Measurements from ENCODE around the gene TPPP. TPM values are rescaled to one million over a fixed set of nuclear protein-coding genes. Genes with fewer than 3 reads are reported as not detected.

TPPP gene
- total and polyA plus RNA-seq, 4 donors = 3.7 to 24.1 (median 5.8) TPM

DNA sequence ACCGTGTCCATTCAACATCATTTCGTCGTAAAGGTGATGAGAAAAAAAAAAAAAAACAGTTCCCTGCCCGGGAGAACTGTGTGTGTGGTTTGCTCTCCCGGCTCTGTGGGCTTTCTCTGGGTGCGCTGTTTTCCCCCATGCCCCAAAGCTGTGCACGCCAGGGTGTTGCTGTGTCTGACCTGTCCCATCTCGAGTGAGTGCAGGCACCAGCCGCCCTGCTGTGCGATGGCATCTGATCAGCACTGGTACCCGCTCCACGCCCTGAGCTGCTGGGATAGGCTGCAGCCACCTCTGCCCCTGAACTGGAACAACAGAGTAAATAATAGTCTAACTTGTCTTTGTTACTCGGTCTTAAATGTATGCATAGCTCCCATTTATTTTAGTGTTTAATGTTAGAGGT is 47.7 kb downstream of the TPPP start:
- ATAC-seq (ENCODE audit: insufficient read depth, low FRiP score) = no peak
- H3K9ac ChIP-seq (ENCODE audit: insufficient read depth in 1 of 2, low read length in 2 of 2) = no peak overlapping the region

DNA sequence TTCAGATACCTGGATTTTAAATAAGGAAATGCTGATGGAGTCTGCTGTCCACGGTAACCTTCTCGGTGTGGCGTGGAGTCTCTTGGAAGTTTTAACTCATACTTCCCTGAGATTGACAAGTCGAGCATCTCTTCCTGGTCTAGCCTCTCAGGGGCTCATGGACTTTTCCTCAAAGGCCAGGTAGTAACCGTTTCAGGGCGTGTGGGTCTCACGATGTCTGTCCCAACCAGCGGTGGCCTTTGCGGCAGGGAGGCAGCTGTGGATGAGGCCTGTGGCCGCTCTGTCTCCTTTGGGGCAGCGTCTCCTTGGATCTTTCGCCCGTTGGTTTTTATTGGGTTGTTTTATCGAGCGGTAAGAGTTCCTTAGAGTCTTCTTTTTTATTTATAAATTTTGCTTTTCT is 48.2 kb downstream of the TPPP start:
- Histone ChIP-seq H3K9ac (ENCODE audit: insufficient read depth in 1 of 2, low read length in 2 of 2) (no peak overlapping the region), H3K27ac (ENCODE audit: low read depth in 1 of 2, low read length in 1 of 2) (no peak overlapping the region), H3K27me3 (ENCODE audit: control insufficient read depth in 3 of 3, insufficient read depth in 3 of 3, low read length in 2 of 3) (no peaks in the 10 kb centered on the region), H3K9me3 (ENCODE audit: control insufficient read depth in 4 of 4, insufficient read depth in 3 of 4, low read length in 3 of 4) (peaks cover 0 to 3% (median 0%) of the 10 kb centered on the region in 4 donors), H3K4me1 (ENCODE audit: control insufficient read depth in 5 of 5, insufficient read depth in 5 of 5, low read length in 5 of 5) (no peaks in the 10 kb centered on the region), H3K36me3 (ENCODE audit: control insufficient read depth in 4 of 4, insufficient read depth in 4 of 4, low read length in 4 of 4) (peaks cover 0 to 39% (median 12%) of the 10 kb centered on the region in 4 donors), H3K4me3 (no peak overlapping the region)
- ATAC-seq (ENCODE audit: insufficient read depth, low FRiP score) = no peak
- TF ChIP-seq, protein P1, sequence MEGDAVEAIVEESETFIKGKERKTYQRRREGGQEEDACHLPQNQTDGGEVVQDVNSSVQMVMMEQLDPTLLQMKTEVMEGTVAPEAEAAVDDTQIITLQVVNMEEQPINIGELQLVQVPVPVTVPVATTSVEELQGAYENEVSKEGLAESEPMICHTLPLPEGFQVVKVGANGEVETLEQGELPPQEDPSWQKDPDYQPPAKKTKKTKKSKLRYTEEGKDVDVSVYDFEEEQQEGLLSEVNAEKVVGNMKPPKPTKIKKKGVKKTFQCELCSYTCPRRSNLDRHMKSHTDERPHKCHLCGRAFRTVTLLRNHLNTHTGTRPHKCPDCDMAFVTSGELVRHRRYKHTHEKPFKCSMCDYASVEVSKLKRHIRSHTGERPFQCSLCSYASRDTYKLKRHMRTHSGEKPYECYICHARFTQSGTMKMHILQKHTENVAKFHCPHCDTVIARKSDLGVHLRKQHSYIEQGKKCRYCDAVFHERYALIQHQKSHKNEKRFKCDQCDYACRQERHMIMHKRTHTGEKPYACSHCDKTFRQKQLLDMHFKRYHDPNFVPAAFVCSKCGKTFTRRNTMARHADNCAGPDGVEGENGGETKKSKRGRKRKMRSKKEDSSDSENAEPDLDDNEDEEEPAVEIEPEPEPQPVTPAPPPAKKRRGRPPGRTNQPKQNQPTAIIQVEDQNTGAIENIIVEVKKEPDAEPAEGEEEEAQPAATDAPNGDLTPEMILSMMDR (IDR thresholded peaks at IDR 0.05; ENCODE audit: control extremely low read depth, extremely low read depth) = no peak
- 95 to 97% methylated on average over 15 of the region's 15 CpGs for WGBS, 2 donors
- no peak for DNase-seq

More for the DNA sequence above, 47.7 kb downstream of the TPPP start:
- TF ChIP-seq, protein P1 (IDR thresholded peaks at IDR 0.05; ENCODE audit: control extremely low read depth, extremely low read depth) = no peak
- no peaks in the 10 kb centered on the region for H3K27me3 ChIP-seq (ENCODE audit: control insufficient read depth in 3 of 3, insufficient read depth in 3 of 3, low read length in 2 of 3)
- H3K4me1 ChIP-seq (ENCODE audit: control insufficient read depth in 5 of 5, insufficient read depth in 5 of 5, low read length in 5 of 5) = no peaks in the 10 kb centered on the region
- H3K27ac ChIP-seq (ENCODE audit: low read depth in 1 of 2, low read length in 1 of 2) = no peak overlapping the region
- no peak overlapping the region for H3K4me3 ChIP-seq
- DNase-seq = no peak
- WGBS, 2 donors = 92 to 96% methylated on average over 13 of the region's 13 CpGs
- H3K36me3 ChIP-seq (ENCODE audit: control insufficient read depth in 4 of 4, insufficient read depth in 4 of 4, low read length in 4 of 4) = peaks cover 0 to 36% (median 10%) of the 10 kb centered on the region in 4 donors
- peaks cover 0 to 3% (median 0%) of the 10 kb centered on the region in 4 donors for H3K9me3 ChIP-seq (ENCODE audit: control insufficient read depth in 4 of 4, insufficient read depth in 3 of 4, low read length in 3 of 4)

DNA sequence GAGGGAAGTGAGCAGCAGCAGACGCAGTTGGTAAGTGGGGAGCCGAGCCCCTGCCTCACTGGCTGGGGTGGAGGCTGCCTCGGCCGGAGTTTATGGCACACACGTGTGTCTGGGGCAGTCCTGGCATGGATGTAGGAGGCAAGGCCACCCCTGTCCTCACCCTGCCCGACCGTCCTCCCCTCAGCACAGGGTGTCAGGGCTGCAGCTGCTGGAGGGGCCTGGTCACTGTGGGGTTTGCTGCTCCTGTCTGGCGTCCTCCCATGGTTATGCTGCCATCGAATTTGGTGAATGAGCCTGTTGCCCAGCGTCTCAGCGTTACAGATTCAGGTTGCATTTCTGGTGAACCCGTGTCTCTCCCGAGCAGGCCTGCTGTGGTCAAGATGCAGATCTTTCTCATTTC is 48.6 kb downstream of the TPPP start:
- ATAC-seq (ENCODE audit: insufficient read depth, low FRiP score) (no peak), DNase-seq (no peak)
- 91 to 96% methylated on average over 13 of the region's 13 CpGs for WGBS, 2 donors
- TF ChIP-seq, protein P1 (IDR thresholded peaks at IDR 0.05; ENCODE audit: control extremely low read depth, extremely low read depth) = no peak
- Histone ChIP-seq H3K36me3 (ENCODE audit: control insufficient read depth in 4 of 4, insufficient read depth in 4 of 4, low read length in 4 of 4) (peaks cover 0 to 44% (median 11%) of the 10 kb centered on the region in 4 donors), H3K4me3 (no peak overlapping the region), H3K4me1 (ENCODE audit: control insufficient read depth in 5 of 5, insufficient read depth in 5 of 5, low read length in 5 of 5) (no peaks in the 10 kb centered on the region), H3K27me3 (ENCODE audit: control insufficient read depth in 3 of 3, insufficient read depth in 3 of 3, low read length in 2 of 3) (no peaks in the 10 kb centered on the region), H3K9ac (ENCODE audit: insufficient read depth in 1 of 2, low read length in 2 of 2) (no peak overlapping the region), H3K27ac (ENCODE audit: low read depth in 1 of 2, low read length in 1 of 2) (no peak overlapping the region), H3K9me3 (ENCODE audit: control insufficient read depth in 4 of 4, insufficient read depth in 3 of 4, low read length in 3 of 4) (peaks cover 0 to 3% (median 0%) of the 10 kb centered on the region in 4 donors)

DNA sequence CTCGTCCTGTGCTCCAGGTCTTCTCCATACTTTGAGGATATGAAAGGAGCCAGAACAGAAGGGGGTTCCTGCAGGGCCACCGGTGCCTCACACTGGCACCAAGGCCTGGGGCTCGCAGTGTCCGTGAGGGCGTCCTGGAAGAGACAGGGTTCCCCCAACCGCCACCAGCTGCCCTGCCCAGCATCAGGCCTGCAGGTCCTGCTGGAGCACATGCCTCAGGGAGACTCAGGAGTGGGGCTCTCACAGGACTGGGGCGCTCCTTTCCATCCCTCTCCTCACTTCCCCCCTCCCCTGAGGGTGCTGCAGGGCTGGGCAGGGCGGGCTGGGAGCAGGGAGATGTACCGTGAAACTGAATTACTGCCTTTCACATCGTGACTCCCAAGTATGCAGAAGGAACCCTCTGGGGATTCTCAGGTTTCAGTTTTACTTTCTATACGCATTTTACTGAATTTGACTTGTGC is 49.3 kb downstream of the TPPP start:
- Histone ChIP-seq H3K9ac (ENCODE audit: insufficient read depth in 1 of 2, low read length in 2 of 2) (no peak overlapping the region), H3K27me3 (ENCODE audit: control insufficient read depth in 3 of 3, insufficient read depth in 3 of 3, low read length in 2 of 3) (no peaks in the 10 kb centered on the region), H3K4me1 (ENCODE audit: control insufficient read depth in 5 of 5, insufficient read depth in 5 of 5, low read length in 5 of 5) (no peaks in the 10 kb centered on the region), H3K9me3 (ENCODE audit: control insufficient read depth in 4 of 4, insufficient read depth in 3 of 4, low read length in 3 of 4) (peaks cover 0 to 3% (median 0%) of the 10 kb centered on the region in 4 donors), H3K27ac (ENCODE audit: low read depth in 1 of 2, low read length in 1 of 2) (no peak overlapping the region), H3K4me3 (no peak overlapping the region), H3K36me3 (ENCODE audit: control insufficient read depth in 4 of 4, insufficient read depth in 4 of 4, low read length in 4 of 4) (peaks cover 0 to 49% (median 11%) of the 10 kb centered on the region in 4 donors)
- DNase-seq (no peak), ATAC-seq (ENCODE audit: insufficient read depth, low FRiP score) (no peak)
- WGBS, 2 donors = 89 to 96% methylated on average over 11 of the region's 11 CpGs
- TF ChIP-seq, protein P1 (IDR thresholded peaks at IDR 0.05; ENCODE audit: control extremely low read depth, extremely low read depth) = no peak

Measured in lung (tissue), 12 donors.